ENCODE measurements around the gene GRIK5. TPM values are rescaled to one million over a fixed set of nuclear protein-coding genes. Genes with fewer than 3 reads are reported as not detected.

GRIK5 gene
- total and polyA plus RNA-seq, 2 of the 8 experiments (the other 6 are each of a cell fraction or from before 2014, with no cell fraction given), result 17.8 to 42.9 TPM

- Histone ChIP-seq H4K5ac (ENCODE audit: insufficient read length, low read depth, low read length) (no peak overlapping the region), H2AFZ (ENCODE audit: low read length) (no peak overlapping the region), H3K23me2 (ENCODE audit: low read depth, low read length) (no peaks in the 10 kb centered on the region), H3K4ac (replicated peaks; ENCODE audit: insufficient read length, low read depth, low read length) (no peak overlapping the region), H3K79me2 (ENCODE audit: control insufficient read depth in 1 of 2, insufficient read depth in 2 of 2, low read length in 2 of 2) (no peaks in the 10 kb centered on the region), H4K91ac (replicated peaks; ENCODE audit: insufficient read length, low read length) (no peak overlapping the region), H3K18ac (ENCODE audit: extremely low read depth, low read length) (no peak overlapping the region), H3K79me1 (ENCODE audit: low read depth, low read length) (no peaks in the 10 kb centered on the region), H2BK120ac (replicated peaks; ENCODE audit: low read depth, low read length) (no peak overlapping the region), H2BK20ac (ENCODE audit: low read length) (no peak overlapping the region), H3K14ac (ENCODE audit: insufficient read length) (no peak overlapping the region), H3K27ac (ENCODE audit: low read depth, low read length) (no peak overlapping the region), H3K4me1 (replicated peaks in 1 of 4; ENCODE audit: control insufficient read depth in 3 of 4, insufficient read depth in 4 of 4, low read length in 3 of 4) (no peaks in the 10 kb centered on the region; a peak in 1 of 7 replicates), H2BK15ac (ENCODE audit: low read length) (no peak overlapping the region), H2AK5ac (ENCODE audit: low read depth, low read length) (no peak overlapping the region), H3K9ac (replicated peaks in 1 of 4; ENCODE audit: extremely low read depth in 1 of 4, low read depth in 3 of 4, low read length in 3 of 4) (no peak overlapping the region), H3K4me3 (ENCODE audit: extremely low read depth in 1 of 4, insufficient read depth in 2 of 4, low read depth in 3 of 4, low read length in 4 of 4) (no peak overlapping the region), H3K9me3 (ENCODE audit: insufficient read depth in 2 of 2, low read depth in 1 of 2, low read length in 1 of 2) (no peaks in the 10 kb centered on the region), H3K27me3 (replicated peaks in 1 of 4; ENCODE audit: control insufficient read depth in 3 of 4, extremely low read depth in 1 of 4, insufficient read depth in 3 of 4, low read length in 3 of 4) (no peaks in the 10 kb centered on the region), H3K36me3 (ENCODE audit: control insufficient read depth in 2 of 4, insufficient read depth in 4 of 4, low read length in 3 of 4) (peaks cover 2 to 8% (median 7%) of the 10 kb centered on the region in 4 experiments; a peak in 3 of 8 replicates), H2BK5ac (ENCODE audit: low read depth, low read length) (no peak overlapping the region), H3K56ac (replicated peaks; ENCODE audit: insufficient read length, low read depth, low read length) (no peak overlapping the region), H4K20me1 (replicated peaks in 1 of 2; ENCODE audit: control insufficient read depth in 1 of 2, insufficient read depth in 2 of 2, low read length in 2 of 2) (peaks cover 4 to 8% of the 10 kb centered on the region in 2 experiments), H2BK12ac (ENCODE audit: low read depth, low read length) (no peak overlapping the region), H4K8ac (ENCODE audit: extremely low read depth, insufficient read depth, low read length) (no peak overlapping the region), H3K23ac (ENCODE audit: insufficient read length) (no peak overlapping the region), H3K4me2 (ENCODE audit: insufficient read depth in 1 of 2, low read depth in 2 of 2, low read length in 2 of 2) (no peak overlapping the region)
- FAIRE-seq (no peak), DNase-seq (ENCODE audit: low read depth in 1 of 2, low spot score in 2 of 2) (no peak)
- ChIA-PET CTCF (ENCODE audit: partially characterized antibody) (interaction anchor here (1.0 to 1.6 kb wide), 2 partner anchors 48 to 50 kb away, joined by 3 to 5 read pairs; no protein-coding TSS in a partner anchor), POLR2A (ENCODE audit: partially characterized antibody) (interaction anchor here (0.6 kb wide), 2 partner anchors 74 to 658 kb away, joined by 3 to 6 read pairs; no protein-coding TSS in a partner anchor)
- WGBS, 2 experiments (ENCODE audit: extremely low coverage in 1 of 2, insufficient coverage in 1 of 2, insufficient read length in 1 of 2, insufficient replicate concordance in 2 of 2, low coverage in 1 of 2, low lambda C conversion rate in 2 of 2, missing lambda C conversion rate in 1 of 2), result 93% methylated on average over 10 of the region's 10 CpGs; no CpG with 5 or more reads in 1 of the 2 experiments
- no peak for TF ChIP-seq CHD1 (IDR thresholded peaks at IDR 0.05; ENCODE audit: low read depth, low read length)
- no peak for TF ChIP-seq BCL11A (IDR thresholded peaks at IDR 0.05; ENCODE audit: low read depth in 2 of 2, low read length in 2 of 2)
- TF ChIP-seq JUND (IDR thresholded peaks at IDR 0.05; ENCODE audit: low read length), result no peak
- TF ChIP-seq RFX5 (IDR thresholded peaks at IDR 0.05; ENCODE audit: borderline replicate concordance, low read depth, low read length), result no peak
- no peak for TF ChIP-seq ZNF274 (IDR thresholded peaks at IDR 0.05; ENCODE audit: borderline replicate concordance, extremely low read depth, low read length)
- no peak for TF ChIP-seq CHD2 (IDR thresholded peaks at IDR 0.05; ENCODE audit: low read length)
- TF ChIP-seq POU5F1 (IDR thresholded peaks at IDR 0.05; ENCODE audit: low read depth, low read length), result no peak
- TF ChIP-seq GABPA (IDR thresholded peaks at IDR 0.05; ENCODE audit: borderline replicate concordance, insufficient read depth, low read length), result no peak
- no peak for TF ChIP-seq CTCF (IDR thresholded peaks at IDR 0.05; ENCODE audit: control extremely low read depth in 1 of 3, insufficient read depth in 1 of 3, low read depth in 1 of 3, low read length in 3 of 3)
- TF ChIP-seq EGR1 (IDR thresholded peaks at IDR 0.05; ENCODE audit: borderline replicate concordance, low read depth, low read length), result no peak
Observed at GRCh38 chr19:41987141-41987860, 82.7 kb downstream of the GRIK5 start.
